Heart left ventricle (tissue), 16 donors: Measurements from ENCODE around the gene CFB. TPM values are rescaled to one million over a fixed set of nuclear protein-coding genes. Genes with fewer than 3 reads are reported as not detected.
"Not testable (repeated sequence)": the region's sequence is repeated elsewhere in the genome, so short reads cannot be mapped to it uniquely, and the experiment has no call there.

Experiments
- ATAC-seq, 4 donors: fragments of 200-7000 bp; cut with Tn5 transposase; one replicate each; pipeline ENCODE4 v1.9.1; 2020 to 2022; ENCODE audit warnings: moderate library complexity in 4 of 4, mild to moderate bottlenecking in 3 of 4, moderate number of reproducible peaks in 1 of 4
- DNase-seq, 5 donors: peaks; one replicate each; pipeline ENCODE4 v3.0.0-alpha.2; 2020
- H3K27ac ChIP-seq, 12 donors: fragments of 200-600 bp; sonication (generic) in 4 of 12; one replicate each; pipeline versions ENCODE4 v1.5.0 to v1.8.0; 2016 to 2022; ENCODE audit warnings: mild to moderate bottlenecking in 2 of 12
- H3K27me3 ChIP-seq, 9 donors: fragments of 200-600 bp; sonication (generic) in 2 of 9; one replicate each; pipeline versions ENCODE4 v1.5.1 to v1.8.0; 2016 to 2022; ENCODE audit warnings: mild to moderate bottlenecking in 3 of 9
- H3K36me3 ChIP-seq, 9 donors: fragments of 200-600 bp; sonication (generic) in 2 of 9; one replicate each; pipeline versions ENCODE4 v1.5.0 to v1.8.0; 2018 to 2022; ENCODE audit warnings: mild to moderate bottlenecking in 2 of 9
- H3K4me1 ChIP-seq, 12 donors: fragments of 200-600 bp; sonication (generic) in 4 of 12; one replicate each; pipeline versions ENCODE4 v1.5.0 to v1.8.0; 2016 to 2022; ENCODE audit warnings: mild to moderate bottlenecking in 3 of 12
- H3K4me3 ChIP-seq, 12 donors: fragments of 200-600 bp; sonication (generic) in 4 of 12; one replicate each; pipeline versions ENCODE4 v1.5.0 to v1.8.0; 2017 to 2022; ENCODE audit warnings: mild to moderate bottlenecking in 9 of 12, moderate library complexity in 4 of 12
- H3K9me3 ChIP-seq, 12 donors: fragments of 200-600 bp; sonication (generic) in 4 of 12; one replicate each; pipeline versions ENCODE4 v1.5.0 to v1.8.0; 2016 to 2022; ENCODE audit warnings: mild to moderate bottlenecking in 1 of 12
- WGBS, 4 donors: extraction: QIAGEN DNeasy Blood & Tissue Kit in 2 of 4; methylation state at CpG; one replicate each; pipeline versions ENCODE4 v1.1.5 to v1.1.7; 2013 to 2018; 5-methylcytosine and 5-hydroxymethylcytosine counted together
- intact Hi-C, 10 donors: fragments of 100-400 bp; cut with DNase I; formaldehyde crosslinking; loops; one replicate each; pipeline versions ENCODE4 v1.11.1 to v1.14.2; 2022
- microRNA counts, 2 donors: library from miRNA; unstranded; fragments of <30 nt; microRNA quantifications; one replicate each; lab custom pipeline; 2016
- microRNA-seq, 4 donors: library from miRNA; unstranded; fragments of <30 nt; microRNA quantifications; one replicate each; pipeline versions ENCODE4 to v1.2.0, GENCODE V29; 2017 to 2020
- polyA plus RNA-seq, 2 donors: library from polyadenylated mRNA; stranded (reverse); fragments of 200-250 nt; gene quantifications; one replicate each; pipeline ENCODE4 v1.2.3, GENCODE V29; 2013
- total RNA-seq, 9 donors: library from RNA; depleted of rRNA in 2 of 9; stranded (reverse); fragments of >200 nt in 2 of 9; fragmentation: NEBNext Ultra II Directional in 3 of 9; extraction: Animal tissue kit (Norgen Biotek cat#: 25700) in 3 of 9; gene quantifications; one replicate each; pipeline versions ENCODE4 v1.1.0 to v1.2.4, GENCODE V29; 2016 to 2023
- donor health status: ischemic (EF 13 %, LVEDD 7.1; RV severe dilation, severe dysfunction).
- donor health status: healthy with polysubstance abuse.
- donor health status: DM: no; HTN: yes; CAD: no.
- donor health status: DM: no; HTN: no; CAD: no.
- donor health status: ischemic (EF 25% LVEDD 6.9; RV normal size, moderate dysfunction).
- donor health status: ischemic (EF 25% LVEDD 5.7; RV mildly dilated, moderate dysfunction).
- donor health status: healthy.
- donor health status: DM: yes; HTN: yes; CAD: no.
- donor health status: ischemic (EF 35%, LVEDD 5.7; RV mildly dilated, moderate dysfunction).
- donor health status: nonischemic (EF 11% LVEDD 7.7; RV severe dilation, severe dysfunction).
- donor health status: DM: yes; HTN: yes; CAD: no.
- donor health status: PGD.
- donor health status: ischemic (EF 29% LVEDD 5.4; RV normal size, mild dysfunction).
- donor health status: nonischemic (EF 23%, LVEDD 6.1; RV moderate dilation, normal function).

Gene CFB
- total and polyA plus RNA-seq, 11 donors, result 3.0 to 151 (median 5.3) TPM

DNA sequence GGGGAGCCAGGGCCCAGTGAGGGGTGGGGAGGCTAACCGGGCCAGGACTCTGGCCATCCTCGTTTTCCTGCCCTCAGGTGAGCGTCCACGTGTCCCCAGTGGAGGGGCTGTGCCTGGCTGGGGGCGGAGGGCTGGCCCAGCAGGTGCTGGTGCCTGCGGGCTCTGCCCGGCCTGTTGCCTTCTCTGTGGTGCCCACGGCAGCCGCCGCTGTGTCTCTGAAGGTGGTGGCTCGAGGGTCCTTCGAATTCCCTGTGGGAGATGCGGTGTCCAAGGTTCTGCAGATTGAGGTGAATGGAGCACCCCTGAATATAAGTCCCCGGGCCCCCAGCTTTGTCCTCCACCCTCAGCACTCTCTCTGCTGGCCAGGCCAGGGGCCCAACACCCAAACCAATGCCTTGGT, 48.5 kb downstream of the CFB start:
- H3K27ac ChIP-seq, H3K9me3 ChIP-seq, DNase-seq, H3K4me3 ChIP-seq, ATAC-seq, H3K4me1 ChIP-seq, intact Hi-C loops, H3K27me3 ChIP-seq, H3K36me3 ChIP-seq: not testable (repeated sequence)
- 94 to 97% methylated on average over 9 to 10 of the region's 14 CpGs; no CpG with 5 or more reads in 2 of the 4 donors for WGBS, 4 donors

DNA sequence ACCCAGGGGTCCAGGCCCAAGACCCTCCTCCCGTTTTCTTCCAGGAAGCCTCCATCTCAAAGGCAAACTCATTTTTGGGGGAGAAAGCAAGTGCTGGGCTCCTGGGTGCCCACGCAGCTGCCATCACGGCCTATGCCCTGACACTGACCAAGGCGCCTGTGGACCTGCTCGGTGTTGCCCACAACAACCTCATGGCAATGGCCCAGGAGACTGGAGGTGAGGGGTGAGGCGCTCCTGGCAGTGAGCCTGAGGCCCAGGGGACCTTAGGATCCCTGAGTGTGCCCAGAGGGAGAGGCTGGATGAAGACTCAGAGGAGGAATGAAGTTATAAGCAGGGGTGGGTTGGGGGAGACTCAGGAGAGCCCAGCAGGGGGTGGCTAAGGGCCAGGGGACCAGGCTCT, 50.5 kb downstream of the CFB start:
- intact Hi-C loops, H3K4me1 ChIP-seq, ATAC-seq, H3K36me3 ChIP-seq, H3K27ac ChIP-seq, H3K9me3 ChIP-seq, H3K27me3 ChIP-seq, H3K4me3 ChIP-seq: not testable (repeated sequence)
- 87 to 96% (median 94%) methylated on average over 5 to 6 of the region's 6 CpGs for WGBS, 4 donors
- peak in 1 of 5 donors; percentile 2 for DNase-seq

MicroRNAs within 50 kb of the gene (microRNA counts, 767-probe panel; counts per million panel counts)
- 0 to 71.6 counts per million in 2 donors for microRNA hsa-miR-1236 (lab: Ali Mortazavi, UCI)

Small RNA genes lying within 50 kb of the gene (microRNA-seq; reads per million reads assigned to microRNA genes)
- 0 to 0.21 (median 0.10) reads per million in 4 donors for gene MIR1236

Other genes with a start within 250 kb of the CFB start
Only the 30 nearest of the 37 such genes appear.
- gene LY6G6C, start 224.3 kb upstream of the CFB start, total RNA-seq, result under 1 TPM in 1 of 9 donors, not detected in 8; 0.27 TPM
- gene LY6G6C, start 224.3 kb upstream of the CFB start, polyA plus RNA-seq, result not detected
- gene MPIG6B, start 222.7 kb upstream of the CFB start, total RNA-seq, result under 1 TPM in 7 of 9 donors, not detected in 2; 0.19 to 1.00 (median 0.42) TPM
- under 1 TPM; 0.17 to 0.23 TPM for gene MPIG6B, start 222.7 kb upstream of the CFB start, polyA plus RNA-seq
- 10 to 100 TPM; 42.3 to 69.7 (median 53.2) TPM for gene DDAH2, start 216.8 kb upstream of the CFB start, total RNA-seq
- gene DDAH2, start 216.8 kb upstream of the CFB start, polyA plus RNA-seq, result 10 to 100 TPM; 62.1 to 80.5 TPM
- 100 to 1,000 TPM in 6 of 9 donors, 10 to 100 TPM in 3; 72.5 to 310 (median 124) TPM for gene CLIC1, start 209.6 kb upstream of the CFB start, total RNA-seq
- gene CLIC1, start 209.6 kb upstream of the CFB start, polyA plus RNA-seq, result 100 to 1,000 TPM in 1 of 2 donors, 10 to 100 TPM in 1; 68.0 to 392 TPM
- 1 to 10 TPM in 7 of 9 donors, under 1 TPM in 2; 0.44 to 8.4 (median 1.9) TPM for gene MSH5, start 206.1 kb upstream of the CFB start, total RNA-seq
- 1 to 10 TPM; 1.0 to 2.3 TPM for gene MSH5, start 206.1 kb upstream of the CFB start, polyA plus RNA-seq
- 1 to 10 TPM in 1 of 9 donors, under 1 TPM in 2, not detected in 6; 0.73 to 1.5 (median 0.76) TPM for gene SAPCD1, start 183.4 kb upstream of the CFB start, total RNA-seq
- under 1 TPM; 0.35 to 0.50 TPM for gene SAPCD1, start 183.4 kb upstream of the CFB start, polyA plus RNA-seq
- gene VWA7, start 168.8 kb upstream of the CFB start, total RNA-seq, result 10 to 100 TPM in 7 of 9 donors, 1 to 10 TPM in 2; 8.0 to 25.8 (median 16.1) TPM
- gene VWA7, start 168.8 kb upstream of the CFB start, polyA plus RNA-seq, result 1 to 10 TPM; 4.0 to 6.2 TPM
- gene VARS1, start 150.3 kb upstream of the CFB start, total RNA-seq, result 10 to 100 TPM; 18.6 to 61.8 (median 26.1) TPM
- gene VARS1, start 150.3 kb upstream of the CFB start, polyA plus RNA-seq, result 10 to 100 TPM; 21.9 to 54.6 TPM
- 10 to 100 TPM; 22.9 to 37.4 (median 25.9) TPM for gene LSM2, start 139.1 kb upstream of the CFB start, total RNA-seq
- 10 to 100 TPM; 27.5 to 64.7 TPM for gene LSM2, start 139.1 kb upstream of the CFB start, polyA plus RNA-seq
- 1 to 10 TPM; 1.3 to 3.6 (median 1.8) TPM for gene HSPA1L, start 130.8 kb upstream of the CFB start, total RNA-seq
- gene HSPA1L, start 130.8 kb upstream of the CFB start, polyA plus RNA-seq, result 1 to 10 TPM in 1 of 2 donors, under 1 TPM in 1; 0.95 to 1.9 TPM
- 100 to 1,000 TPM; 169 to 412 (median 197) TPM for gene HSPA1A, start 130.6 kb upstream of the CFB start, total RNA-seq
- 100 to 1,000 TPM; 157 to 179 TPM for gene HSPA1A, start 130.6 kb upstream of the CFB start, polyA plus RNA-seq
- 100 to 1,000 TPM; 120 to 306 (median 146) TPM for gene HSPA1B, start 118.4 kb upstream of the CFB start, total RNA-seq
- 100 to 1,000 TPM in 1 of 2 donors, 10 to 100 TPM in 1; 35.2 to 149 TPM for gene HSPA1B, start 118.4 kb upstream of the CFB start, polyA plus RNA-seq
- gene NEU1, start 83.3 kb upstream of the CFB start, total RNA-seq, result 10 to 100 TPM; 18.7 to 39.5 (median 27.6) TPM
- gene NEU1, start 83.3 kb upstream of the CFB start, polyA plus RNA-seq, result 10 to 100 TPM; 19.1 to 63.1 TPM
- gene SLC44A4, start 67.1 kb upstream of the CFB start, total RNA-seq, result not detected
- gene SLC44A4, start 67.1 kb upstream of the CFB start, polyA plus RNA-seq, result under 1 TPM in 1 of 2 donors, not detected in 1; 0.07 TPM
- gene EHMT2, start 48.4 kb upstream of the CFB start, total RNA-seq, result 10 to 100 TPM in 8 of 9 donors, 1 to 10 TPM in 1; 9.0 to 22.1 (median 14.8) TPM
- gene EHMT2, start 48.4 kb upstream of the CFB start, polyA plus RNA-seq, result 10 to 100 TPM; 12.9 to 15.2 TPM
- gene ZBTB12, start 44.0 kb upstream of the CFB start, total RNA-seq, result 1 to 10 TPM in 8 of 9 donors, under 1 TPM in 1; 0.99 to 4.3 (median 2.3) TPM
- gene ZBTB12, start 44.0 kb upstream of the CFB start, polyA plus RNA-seq, result 1 to 10 TPM; 2.2 to 2.8 TPM
- 100 to 1,000 TPM in 1 of 9 donors, 10 to 100 TPM in 1, 1 to 10 TPM in 6, under 1 TPM in 1; 0.69 to 103 (median 5.3) TPM for gene C2, start 18.4 kb upstream of the CFB start, total RNA-seq
- 1 to 10 TPM; 1.0 to 1.3 TPM for gene C2, start 18.4 kb upstream of the CFB start, polyA plus RNA-seq
- 10 to 100 TPM; 37.2 to 82.0 (median 46.4) TPM for gene NELFE, start 12.9 kb downstream of the CFB start, total RNA-seq
- 10 to 100 TPM; 35.4 to 82.0 TPM for gene NELFE, start 12.9 kb downstream of the CFB start, polyA plus RNA-seq
- gene SKIC2, start 13.1 kb downstream of the CFB start, total RNA-seq, result 10 to 100 TPM; 24.5 to 51.8 (median 36.4) TPM
- gene SKIC2, start 13.1 kb downstream of the CFB start, polyA plus RNA-seq, result 10 to 100 TPM; 29.3 to 35.1 TPM
- gene DXO, start 26.0 kb downstream of the CFB start, total RNA-seq, result 10 to 100 TPM in 8 of 9 donors, 1 to 10 TPM in 1; 9.4 to 17.8 (median 12.8) TPM
- gene DXO, start 26.0 kb downstream of the CFB start, polyA plus RNA-seq, result 10 to 100 TPM; 11.3 to 14.3 TPM
- gene C4A, start 36.0 kb downstream of the CFB start, total RNA-seq, result 100 to 1,000 TPM in 3 of 9 donors, 10 to 100 TPM in 6; 51.6 to 301 (median 82.4) TPM
- gene C4A, start 36.0 kb downstream of the CFB start, polyA plus RNA-seq, result 10 to 100 TPM; 34.5 to 34.6 TPM
- 100 to 1,000 TPM in 3 of 9 donors, 10 to 100 TPM in 6; 40.9 to 307 (median 75.7) TPM for gene C4B, start 68.7 kb downstream of the CFB start, total RNA-seq
- 10 to 100 TPM; 30.8 to 33.0 TPM for gene C4B, start 68.7 kb downstream of the CFB start, polyA plus RNA-seq
- 1 to 10 TPM in 1 of 9 donors, under 1 TPM in 6, not detected in 2; 0.14 to 3.0 (median 0.69) TPM for gene CYP21A2, start 92.3 kb downstream of the CFB start, total RNA-seq
- gene CYP21A2, start 92.3 kb downstream of the CFB start, polyA plus RNA-seq, result 1 to 10 TPM in 1 of 2 donors, under 1 TPM in 1; 0.11 to 1.0 TPM
- 100 to 1,000 TPM in 3 of 9 donors, 10 to 100 TPM in 6; 17.8 to 234 (median 56.9) TPM for gene TNXB, start 163.2 kb downstream of the CFB start, total RNA-seq
- gene TNXB, start 163.2 kb downstream of the CFB start, polyA plus RNA-seq, result 10 to 100 TPM; 23.8 to 47.9 TPM
- 10 to 100 TPM; 11.1 to 56.8 (median 28.7) TPM for gene ATF6B, start 182.2 kb downstream of the CFB start, total RNA-seq
- gene ATF6B, start 182.2 kb downstream of the CFB start, polyA plus RNA-seq, result 10 to 100 TPM; 26.8 to 28.8 TPM
- gene FKBPL, start 184.2 kb downstream of the CFB start, total RNA-seq, result 1 to 10 TPM; 1.3 to 3.7 (median 2.9) TPM
- gene FKBPL, start 184.2 kb downstream of the CFB start, polyA plus RNA-seq, result 1 to 10 TPM; 2.9 to 9.3 TPM
- gene PRRT1, start 205.8 kb downstream of the CFB start, total RNA-seq, result 1 to 10 TPM in 1 of 9 donors, under 1 TPM in 8; 0.28 to 1.1 (median 0.61) TPM
- gene PRRT1, start 205.8 kb downstream of the CFB start, polyA plus RNA-seq, result under 1 TPM; 0.82 to 0.95 TPM
- 10 to 100 TPM; 17.1 to 34.0 (median 22.7) TPM for gene PPT2, start 208.0 kb downstream of the CFB start, total RNA-seq
- 10 to 100 TPM; 13.1 to 21.6 TPM for gene PPT2, start 208.0 kb downstream of the CFB start, polyA plus RNA-seq
- 10 to 100 TPM in 2 of 9 donors, 1 to 10 TPM in 7; 2.4 to 11.2 (median 6.1) TPM for gene EGFL8, start 218.5 kb downstream of the CFB start, total RNA-seq
- gene EGFL8, start 218.5 kb downstream of the CFB start, polyA plus RNA-seq, result 1 to 10 TPM; 4.3 to 8.1 TPM
- 10 to 100 TPM; 45.5 to 61.7 (median 51.0) TPM for gene AGPAT1, start 230.0 kb downstream of the CFB start, total RNA-seq
- 10 to 100 TPM; 43.5 to 79.1 TPM for gene AGPAT1, start 230.0 kb downstream of the CFB start, polyA plus RNA-seq